ENCODE results near the gene DPP6. TPM values are rescaled to one million over a fixed set of nuclear protein-coding genes. Genes with fewer than 3 reads are reported as not detected.
"Not testable (repeated sequence)": the region's sequence is repeated elsewhere in the genome, so short reads cannot be mapped to it uniquely, and the experiment has no call there.

Gene DPP6
- total and polyA plus RNA-seq, 9 of the 15 experiments (the other 6 are each of a cell fraction or from before 2014, with no cell fraction given), result not detected

GRCh38 chr7:154109615-154110014 is 57.4 kb downstream of the DPP6 start:
- H4K20me1 ChIP-seq (replicated peaks; ENCODE audit: control insufficient read depth, insufficient read depth, low read length); CTCF ChIA-PET (ENCODE audit: low intra/inter-chr PET ratio); H3K9me3 ChIP-seq (replicated peaks; ENCODE audit: control insufficient read depth, insufficient read depth, low read depth, low read length); H3K27me3 ChIP-seq (ENCODE audit: control insufficient read depth in 2 of 2, insufficient read depth in 2 of 2, low read length in 2 of 2); FAIRE-seq; H2AFZ ChIP-seq (ENCODE audit: low read depth, low read length); ATAC-seq; H3K4me2 ChIP-seq (ENCODE audit: insufficient read depth, low read length); BruUV-seq (replicated peaks); H3K9ac ChIP-seq (ENCODE audit: insufficient read depth in 1 of 2, low read depth in 2 of 2, low read length in 2 of 2); H3K4me3 ChIP-seq; H3K9me1 ChIP-seq (ENCODE audit: control insufficient read depth, insufficient read depth, low read length); in situ Hi-C loops (cut with MboI); H3K27ac ChIP-seq (ENCODE audit: extremely low read depth, low read depth, low read length); intact Hi-C loops (cut with micrococcal nuclease); POLR2A ChIA-PET; H3K4me1 ChIP-seq (replicated peaks in 1 of 2; ENCODE audit: control insufficient read depth in 2 of 2, insufficient read depth in 2 of 2, low read length in 2 of 2); H3K79me2 ChIP-seq (ENCODE audit: control insufficient read depth, insufficient read depth, low read length); H3K36me3 ChIP-seq (ENCODE audit: control insufficient read depth, insufficient read depth, low read length); DNase-seq (ENCODE audit: extremely low read depth in 1 of 4, low spot score in 3 of 4): not testable (repeated sequence)
- TF ChIP-seq ZNF316 (IDR thresholded peaks at IDR 0.05), result 0 out of 2 replicates have a peak, but pooled peaks have one; percentile 18
- no CpG with 5 or more reads among the region's 3 CpGs for WGBS (ENCODE audit: insufficient coverage, low coverage, missing lambda C conversion rate)

DNA sequence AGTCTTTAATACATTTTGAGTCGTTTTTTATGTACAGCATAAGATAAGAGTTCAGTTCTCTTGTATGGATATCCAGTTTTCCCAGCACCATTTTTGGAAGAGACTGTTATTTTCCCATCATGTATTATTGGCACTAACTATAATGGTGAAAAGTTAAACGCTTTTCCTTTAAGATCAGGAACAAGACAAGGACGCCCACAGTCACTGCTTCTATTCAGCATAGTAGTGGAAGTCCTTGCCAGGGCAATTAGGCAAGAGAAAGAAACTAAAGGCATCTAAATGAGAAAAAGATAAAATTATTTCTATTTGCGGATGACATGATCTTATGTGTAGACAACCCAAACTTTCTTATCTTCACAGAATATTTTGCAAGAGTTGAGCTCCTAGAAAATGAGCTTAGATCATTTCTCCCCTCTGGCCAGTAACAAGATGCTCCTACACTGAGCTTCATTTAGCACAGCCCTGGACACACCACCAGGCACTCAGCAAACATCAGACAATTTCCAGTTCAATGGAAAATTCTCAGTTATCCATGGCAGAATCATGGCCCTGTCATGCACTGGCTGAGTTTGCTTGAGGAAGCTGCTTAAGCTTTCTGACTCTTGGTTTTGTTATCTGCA is 61.6 kb downstream of the DPP6 start:
- H3K27me3 ChIP-seq (ENCODE audit: control insufficient read depth in 2 of 2, insufficient read depth in 2 of 2, low read length in 2 of 2); H3K27ac ChIP-seq (ENCODE audit: extremely low read depth, low read depth, low read length); DNase-seq (ENCODE audit: extremely low read depth in 1 of 4, low spot score in 3 of 4); CTCF ChIA-PET (ENCODE audit: low intra/inter-chr PET ratio); ATAC-seq; POLR2A ChIA-PET; H3K4me3 ChIP-seq; FAIRE-seq; BruUV-seq (replicated peaks); H3K79me2 ChIP-seq (ENCODE audit: control insufficient read depth, insufficient read depth, low read length); H4K20me1 ChIP-seq (replicated peaks; ENCODE audit: control insufficient read depth, insufficient read depth, low read length); H3K9me3 ChIP-seq (replicated peaks; ENCODE audit: control insufficient read depth, insufficient read depth, low read depth, low read length); H3K9ac ChIP-seq (ENCODE audit: insufficient read depth in 1 of 2, low read depth in 2 of 2, low read length in 2 of 2); intact Hi-C loops (cut with micrococcal nuclease); H3K4me1 ChIP-seq (replicated peaks in 1 of 2; ENCODE audit: control insufficient read depth in 2 of 2, insufficient read depth in 2 of 2, low read length in 2 of 2); H2AFZ ChIP-seq (ENCODE audit: low read depth, low read length); H3K4me2 ChIP-seq (ENCODE audit: insufficient read depth, low read length); in situ Hi-C loops (cut with MboI); H3K9me1 ChIP-seq (ENCODE audit: control insufficient read depth, insufficient read depth, low read length); H3K36me3 ChIP-seq (ENCODE audit: control insufficient read depth, insufficient read depth, low read length): not testable (repeated sequence)
- 2% methylated on average over 4 of the region's 4 CpGs for WGBS (ENCODE audit: insufficient coverage, low coverage, missing lambda C conversion rate)
